PC-9 (cell line): ENCODE results near the gene CDK9. TPM values are rescaled to one million over a fixed set of nuclear protein-coding genes. Genes with fewer than 3 reads are reported as not detected.

Experiments
- BruUV-seq: library from RNA; stranded (reverse); fragments of 400-500 nt; replicated peaks from 2 replicates; lab custom pipeline; 2021; lab: Mats Ljungman, UMichigan
- CTCF ChIA-PET: fragments of 300-600 bp; sonication (Branson Sonifier 250); formaldehyde crosslinking; loops from one replicate; lab custom pipeline; 2022; ENCODE audit warnings: antibody characterized with exemption; lab: Charles Lee
- POLR2A ChIA-PET: fragments of 300-600 bp; sonication (Branson Sonifier 250); formaldehyde crosslinking; loops from one replicate; lab custom pipeline; 2022; ENCODE audit warnings: antibody characterized with exemption; ENCODE audit not compliant: unreplicated experiment; lab: Charles Lee
- DNase-seq, 2 experiments: peaks; one replicate each; pipeline versions ENCODE4 v3.0.0 to v3.0.0-alpha.2; 2015 to 2022; ENCODE audit warnings: mixed read lengths in 1 of 2
- H2AFZ ChIP-seq: fragments of 200-600 bp; sonication (generic); 2 replicates; pipeline ENCODE4 v1.8.1; 2017; ENCODE audit warnings: antibody characterized with exemption
- H3F3A ChIP-seq: fragments of 200-600 bp; sonication (generic); 2 replicates; pipeline ENCODE4 v1.8.1; 2017; ENCODE audit warnings: antibody characterized with exemption, mild to moderate bottlenecking, low read depth; ENCODE audit not compliant: insufficient read depth
- H3K27ac ChIP-seq: fragments of 200-600 bp; sonication (generic); 2 replicates; pipeline ENCODE4 v1.6.1; 2016; ENCODE audit warnings: mixed run types
- H3K27me3 ChIP-seq: fragments of 200-600 bp; sonication (generic); 2 replicates; pipeline ENCODE4 v1.6.1; 2016; ENCODE audit warnings: low read depth, mixed run types; ENCODE audit not compliant: insufficient read depth
- H3K36me3 ChIP-seq: fragments of 200-600 bp; sonication (generic); 2 replicates; pipeline ENCODE4 v1.6.1; 2016; ENCODE audit warnings: low read depth, mixed run types
- H3K4me1 ChIP-seq: fragments of 200-600 bp; sonication (generic); replicated peaks from 2 replicates; pipeline ENCODE4 v1.6.1; 2016; ENCODE audit warnings: mixed run types; ENCODE audit not compliant: insufficient read depth
- H3K4me2 ChIP-seq: fragments of 200-600 bp; sonication (generic); 2 replicates; pipeline ENCODE4 v1.6.1; 2017; ENCODE audit warnings: mixed run types
- H3K4me3 ChIP-seq: fragments of 200-600 bp; sonication (generic); 2 replicates; pipeline ENCODE4 v1.6.1; 2016; ENCODE audit warnings: mixed run types
- H3K79me2 ChIP-seq: fragments of 200-600 bp; sonication (generic); 2 replicates; pipeline ENCODE4 v1.6.1; 2017; ENCODE audit warnings: low read depth, mixed run types
- H3K9me2 ChIP-seq: fragments of 200-600 bp; sonication (generic); 2 replicates; pipeline ENCODE4 v1.8.1; 2017; ENCODE audit warnings: mild to moderate bottlenecking; ENCODE audit not compliant: insufficient read depth
- H3K9me3 ChIP-seq: fragments of 200-600 bp; sonication (generic); 2 replicates; pipeline ENCODE4 v1.8.1; 2016; ENCODE audit warnings: low read depth; ENCODE audit not compliant: insufficient read depth
- H4K20me1 ChIP-seq: fragments of 200-600 bp; sonication (generic); 2 replicates; pipeline ENCODE4 v1.8.1; 2017; ENCODE audit not compliant: insufficient read depth
- CTCF ChIP-seq: fragments of 200-600 bp; sonication (generic); conservative IDR thresholded peaks from 2 replicates; pipeline ENCODE4 v1.6.1; 2017; ENCODE audit warnings: mixed run types, antibody characterized with exemption, mild to moderate bottlenecking, moderate library complexity
- EZH2 ChIP-seq: fragments of 200-600 bp; sonication (generic); IDR thresholded peaks from 2 replicates; pipeline ENCODE4 v1.8.0; 2017; ENCODE audit warnings: antibody characterized with exemption, low read depth
- intact Hi-C: fragments of 100-400 bp; cut with micrococcal nuclease; formaldehyde crosslinking; loops from one replicate; pipeline ENCODE4 v1.10.0; 2022; ENCODE audit not compliant: unreplicated experiment
- total RNA-seq: library from RNA; stranded (reverse); gene quantifications from 2 replicates; pipeline ENCODE4 v1.2.3, GENCODE V29; 2021

CDK9 gene
- total RNA-seq, 1 experiment from 2014 or later: 93.8 TPM

- ChIA-PET POLR2A (no interaction called here), CTCF (no interaction called here)
- peaks cover 9% of the 10 kb centered on the region; the same call in 1 of the 2 replicates for H4K20me1 ChIP-seq
- no peak overlapping the region for H2AFZ ChIP-seq
- DNase-seq: no peak
- H3K27ac ChIP-seq: no peak overlapping the region
- BruUV-seq: no TSS peak
- H3K4me1 ChIP-seq: peaks cover 27% of the 10 kb centered on the region
- intact Hi-C loops: no loop called here
- no peak for TF ChIP-seq CTCF
- no peak for TF ChIP-seq EZH2
- no peaks in the 10 kb centered on the region for H3K36me3 ChIP-seq
- H3K9me3 ChIP-seq: no peaks in the 10 kb centered on the region
- H3K79me2 ChIP-seq: no peaks in the 10 kb centered on the region; the same call in 1 of the 2 replicates
- H3K27me3 ChIP-seq: no peaks in the 10 kb centered on the region
- H3K9me2 ChIP-seq: no peaks in the 10 kb centered on the region
- peaks cover 71% of the 10 kb centered on the region for H3F3A ChIP-seq
- no peak overlapping the region for H3K4me3 ChIP-seq
- no peak overlapping the region for H3K4me2 ChIP-seq
These were observed 11.1 kb downstream of the CDK9 start for GRCh38 chr9:127796852-127797370.

GRCh38 chr9:127801955-127802575 lies 16.2 kb downstream of the CDK9 start:
- CTCF ChIA-PET: no interaction called here
- BruUV-seq: TSS peak; percentile 78

More at GRCh38 chr9:127801955-127802575, 16.2 kb downstream of the CDK9 start:
- TF ChIP-seq CTCF (no peak; the same call in 1 of the 2 replicates), EZH2 (no peak)
- H3K36me3 ChIP-seq: peaks cover 19% of the 10 kb centered on the region
- H3K9me2 ChIP-seq: no peaks in the 10 kb centered on the region
- H3K4me1 ChIP-seq: peaks cover 48% of the 10 kb centered on the region
- H3K4me3 ChIP-seq: peak overlapping the region; percentile 86; the same call in 1 of the 2 replicates
- H4K20me1 ChIP-seq: peaks cover 9% of the 10 kb centered on the region
- H3K27me3 ChIP-seq: no peaks in the 10 kb centered on the region
- H3F3A ChIP-seq: peaks cover 56% of the 10 kb centered on the region
- peak overlapping the region; percentile 88 for H3K4me2 ChIP-seq
- H3K79me2 ChIP-seq: peaks cover 37% of the 10 kb centered on the region
- POLR2A ChIA-PET: interaction anchor here (0.5 to 0.6 kb wide), 2 partner anchors 67 to 578 kb away, joined by 3 to 4 read pairs; partner anchors contain the start of gene TOR2A
- H3K9me3 ChIP-seq: no peaks in the 10 kb centered on the region
- H2AFZ ChIP-seq: no peak overlapping the region
- DNase-seq: no peak
- peak overlapping the region; percentile 85 for H3K27ac ChIP-seq
- intact Hi-C loops: loop anchor here (5.0 kb wide), 2 partner anchors 60 to 70 kb away; no protein-coding TSS in a partner anchor
